MM.1S (cell line): ENCODE results near the gene ASNS.
A peak's percentile ranks its signal among the peaks of the same experiment; 100 is the strongest.
"Not testable (repeated sequence)": the region's sequence is repeated elsewhere in the genome, so short reads cannot be mapped to it uniquely, and the experiment has no call there.

Source experiments
- DNase-seq: peaks from one replicate; pipeline ENCODE4 v3.0.0-alpha.2; 2015
- H2AFZ ChIP-seq: fragments of 300-600 bp; sonication (generic); 2 replicates; pipeline ENCODE4 v1.6.0; 2016; ENCODE audit warnings: antibody characterized with exemption, low read length
- H3F3A ChIP-seq: fragments of 300-600 bp; sonication (generic); 2 replicates; pipeline ENCODE4 v1.6.1; 2016; ENCODE audit warnings: mild to moderate bottlenecking, antibody characterized with exemption, low read length, moderate library complexity, mixed read lengths; ENCODE audit not compliant: insufficient read depth
- H3K27ac ChIP-seq: fragments of 300-600 bp; sonication (generic); 2 replicates; pipeline ENCODE4 v1.5.1; 2016; ENCODE audit warnings: mild to moderate bottlenecking, low read length
- H3K27me3 ChIP-seq: fragments of 300-600 bp; sonication (generic); replicated peaks from 2 replicates; pipeline ENCODE4 v1.6.0; 2016; ENCODE audit warnings: low read length; ENCODE audit not compliant: insufficient read depth
- H3K36me3 ChIP-seq: fragments of 300-600 bp; sonication (generic); replicated peaks from 2 replicates; pipeline ENCODE4 v1.6.1; 2016; ENCODE audit warnings: mild to moderate bottlenecking, low read length, mixed read lengths; ENCODE audit not compliant: insufficient read depth
- H3K4me1 ChIP-seq: fragments of 300-600 bp; sonication (generic); 2 replicates; pipeline ENCODE4 v1.6.1; 2016; ENCODE audit warnings: low read length, mixed read lengths
- H3K4me2 ChIP-seq: fragments of 300-600 bp; sonication (generic); 2 replicates; pipeline ENCODE4 v1.6.0; 2016; ENCODE audit warnings: low read depth, low read length
- H3K4me3 ChIP-seq: fragments of 300-600 bp; sonication (generic); 2 replicates; pipeline ENCODE4 v1.5.1; 2016; ENCODE audit warnings: low read length, mixed read lengths
- H3K79me2 ChIP-seq: fragments of 300-600 bp; sonication (generic); 2 replicates; pipeline ENCODE4 v1.6.1; 2016; ENCODE audit warnings: mixed run types, low read length, mixed read lengths
- H3K9ac ChIP-seq: fragments of 300-600 bp; sonication (generic); 2 replicates; pipeline ENCODE4 v1.6.1; 2016; ENCODE audit warnings: low read length, mixed read lengths
- H3K9me2 ChIP-seq: fragments of 300-600 bp; sonication (generic); replicated peaks from 2 replicates; pipeline ENCODE4 v1.6.1; 2016; ENCODE audit warnings: mild to moderate bottlenecking, low read length, mixed read lengths; ENCODE audit not compliant: insufficient read depth
- H3K9me3 ChIP-seq: fragments of 300-600 bp; sonication (generic); replicated peaks from 2 replicates; pipeline ENCODE4 v1.6.1; 2016; ENCODE audit warnings: mild to moderate bottlenecking, low read length, mixed read lengths; ENCODE audit not compliant: insufficient read depth
- H4K20me1 ChIP-seq: fragments of 300-600 bp; sonication (generic); 2 replicates; pipeline ENCODE4 v1.6.1; 2016; ENCODE audit warnings: mild to moderate bottlenecking, low read length, moderate library complexity, mixed read lengths; ENCODE audit not compliant: insufficient read depth
- CTCF ChIP-seq: fragments of 300-600 bp; sonication (generic); IDR thresholded peaks from 2 replicates; pipeline ENCODE4 v1.5.1; 2016; ENCODE audit warnings: antibody characterized with exemption, low read length, mixed read lengths
- EZH2 ChIP-seq: fragments of 300-600 bp; sonication (generic); optimal IDR thresholded peaks from 2 replicates; pipeline ENCODE3; 2017; ENCODE audit warnings: low read depth, mild to moderate bottlenecking, antibody characterized with exemption, low read length, mixed read lengths
- EZH2phosphoT487 ChIP-seq: fragments of 300-600 bp; sonication (generic); IDR thresholded peaks from 2 replicates; pipeline ENCODE4 v1.6.1; 2018; ENCODE audit warnings: antibody characterized with exemption, low read length

The ASNS gene

GRCh38 chr7:97872025-97872669 lies at the start of gene ASNS:
TSS of gene ASNS (minus strand) at chr7:97872408. CDS start at chr7:97869156, 3,252 bp downstream.
- Histone ChIP-seq H4K20me1 (no peaks in the 10 kb centered on the region), H3K4me2 (peak within 1 kb of the TSS; percentile 51), H3K27ac (peak within 1 kb of the TSS; percentile 92), H3K27me3 (no peaks in the 10 kb centered on the region), H3K36me3 (no peaks in the 10 kb centered on the region), H3K9ac (peak within 1 kb of the TSS; percentile 81), H3K9me3 (no peaks in the 10 kb centered on the region), H3K9me2 (no peaks in the 10 kb centered on the region), H3K4me1 (peaks cover 7% of the 10 kb centered on the region), H3K4me3 (peak within 1 kb of the TSS; percentile 79), H3K79me2 (peaks cover 16% of the 10 kb centered on the region), H2AFZ (peak within 1 kb of the TSS; percentile 71), H3F3A (peaks cover 12% of the 10 kb centered on the region)
- no peak for TF ChIP-seq EZH2phosphoT487
- TF ChIP-seq CTCF: 0 out of 2 replicates have a peak, but pooled peaks have one; percentile 5
- no peak for TF ChIP-seq EZH2
- peak; percentile 95 for DNase-seq

- H4K20me1 ChIP-seq, H3K9ac ChIP-seq, H3K36me3 ChIP-seq, H3K4me1 ChIP-seq, H3K27me3 ChIP-seq, H2AFZ ChIP-seq, H3K9me2 ChIP-seq, H3K4me2 ChIP-seq, H3K4me3 ChIP-seq, H3K27ac ChIP-seq, H3F3A ChIP-seq, H3K9me3 ChIP-seq, DNase-seq, H3K79me2 ChIP-seq: not testable (repeated sequence)
These were observed 49.0 kb upstream of the ASNS start for GRCh38 chr7:97921254-97921653.

- H3K36me3 ChIP-seq, H3K27ac ChIP-seq, H3K4me1 ChIP-seq, H3K9ac ChIP-seq, H2AFZ ChIP-seq, H3K9me3 ChIP-seq, H3K9me2 ChIP-seq, H3K4me2 ChIP-seq, H3K79me2 ChIP-seq, DNase-seq, H3K4me3 ChIP-seq, H4K20me1 ChIP-seq, H3F3A ChIP-seq, H3K27me3 ChIP-seq: not testable (repeated sequence)
These were observed 43.1 kb upstream of the ASNS start for GRCh38 chr7:97915267-97915666.

GRCh38 chr7:97912294-97912693 lies 40.1 kb upstream of the ASNS start:
- H3K9me2 ChIP-seq, H2AFZ ChIP-seq, H3K4me1 ChIP-seq, H3K27me3 ChIP-seq, H3K9me3 ChIP-seq, H3K4me3 ChIP-seq, H3K9ac ChIP-seq, DNase-seq, H4K20me1 ChIP-seq, H3K27ac ChIP-seq, H3K79me2 ChIP-seq, H3F3A ChIP-seq, H3K4me2 ChIP-seq, H3K36me3 ChIP-seq: not testable (repeated sequence)

- H3K27me3 ChIP-seq, H3K9me2 ChIP-seq, H3K36me3 ChIP-seq, H3K4me2 ChIP-seq, H3K9ac ChIP-seq, H3K9me3 ChIP-seq, H3F3A ChIP-seq, H3K79me2 ChIP-seq, H3K27ac ChIP-seq, H4K20me1 ChIP-seq, H2AFZ ChIP-seq, DNase-seq, H3K4me1 ChIP-seq, H3K4me3 ChIP-seq: not testable (repeated sequence)
These were observed 24.7 kb upstream of the ASNS start for GRCh38 chr7:97896893-97897292.

- H3K9me2 ChIP-seq, H3K36me3 ChIP-seq, H3K9ac ChIP-seq, H4K20me1 ChIP-seq, H3K4me2 ChIP-seq, H3K79me2 ChIP-seq, DNase-seq, H3K4me1 ChIP-seq, H3F3A ChIP-seq, H3K27me3 ChIP-seq, H3K9me3 ChIP-seq, H3K27ac ChIP-seq, H3K4me3 ChIP-seq, H2AFZ ChIP-seq: not testable (repeated sequence)
These were observed 19.5 kb upstream of the ASNS start for GRCh38 chr7:97891721-97892120.

GRCh38 chr7:97879527-97879926 lies 7.3 kb upstream of the ASNS start:
- H3K4me2 ChIP-seq, H3K4me3 ChIP-seq, H3K4me1 ChIP-seq, H3K79me2 ChIP-seq, H2AFZ ChIP-seq, H3K9me2 ChIP-seq, DNase-seq, H3F3A ChIP-seq, H3K27me3 ChIP-seq, H3K9me3 ChIP-seq, H3K9ac ChIP-seq, H3K36me3 ChIP-seq, H3K27ac ChIP-seq, H4K20me1 ChIP-seq: not testable (repeated sequence)
